Stimulated activated CD4-positive, alpha-beta T cell treated with anti-CD3 and anti-CD28 coated beads, Interleukin-1b, Interleukin-23, amount 100 ng/mL, for 48 hours (primary cell): Measurements from ENCODE around the gene PLCB2.

Experiments used
- DNase-seq: peaks from one replicate; pipeline ENCODE4 v3.0.0-alpha.2; 2020

Gene PLCB2

GRCh38 chr15:40307421-40308211, at the start of gene PLCB2:
TSS of gene PLCB2 (minus strand) at chr15:40307935. CDS start at chr15:40307672, 263 bp downstream.
- peak; percentile 69 for DNase-seq

- DNase-seq, result no peak
Observed at GRCh38 chr15:40357246-40357645, 49.5 kb upstream of the PLCB2 start.

GRCh38 chr15:40355976-40356585, 48.3 kb upstream of the PLCB2 start:
- DNase-seq, result no peak

GRCh38 chr15:40354408-40355171, 46.9 kb upstream of the PLCB2 start:
- DNase-seq, result no peak

GRCh38 chr15:40353697-40354096, 46.0 kb upstream of the PLCB2 start:
- no peak for DNase-seq

GRCh38 chr15:40352281-40352901, 44.7 kb upstream of the PLCB2 start:
- DNase-seq, result no peak

GRCh38 chr15:40349163-40349562, 41.4 kb upstream of the PLCB2 start:
- no peak for DNase-seq

GRCh38 chr15:40348474-40348870, 40.7 kb upstream of the PLCB2 start:
- no peak for DNase-seq

- DNase-seq, result no peak
Observed at GRCh38 chr15:40347559-40348473, 40.1 kb upstream of the PLCB2 start.

- DNase-seq, result no peak
Observed at GRCh38 chr15:40346579-40347558, 39.1 kb upstream of the PLCB2 start.

GRCh38 chr15:40345867-40346578, 38.3 kb upstream of the PLCB2 start:
- no peak for DNase-seq

- DNase-seq, result no peak
Observed at GRCh38 chr15:40345225-40345866, 37.6 kb upstream of the PLCB2 start.

- peak; percentile 68 for DNase-seq
Observed at GRCh38 chr15:40344631-40345120, 36.9 kb upstream of the PLCB2 start.

- DNase-seq, result no peak
Observed at GRCh38 chr15:40344217-40344616, 36.5 kb upstream of the PLCB2 start.

GRCh38 chr15:40343512-40343911, 35.8 kb upstream of the PLCB2 start:
- DNase-seq, result no peak

- no peak for DNase-seq
Observed at GRCh38 chr15:40342416-40343320, 34.9 kb upstream of the PLCB2 start.

GRCh38 chr15:40340740-40341400, 33.1 kb upstream of the PLCB2 start, which contains the start of gene CCDC9B:
TSS of gene CCDC9B (minus strand) at chr15:40340939. CDS start at chr15:40340819, 120 bp downstream.
- no peak for DNase-seq
